Activated CD4-positive, alpha-beta memory T cell treated with anti-CD3 and anti-CD28 coated beads for 36 hours (primary cell): ENCODE measurements around the gene NTRK3. TPM values are rescaled to one million over a fixed set of nuclear protein-coding genes. Genes with fewer than 3 reads are reported as not detected.

ENCODE experiments used
- CTCF ChIA-PET: fragments of 350-600 bp; sonication (Branson Sonifier 250); formaldehyde crosslinking; loops from one replicate; lab custom pipeline; 2021; ENCODE audit warnings: antibody characterized with exemption, inconsistent platforms; lab: Charles Lee
- POLR2A ChIA-PET: fragments of 350-600 bp; sonication (Branson Sonifier 250); formaldehyde crosslinking; loops from one replicate; lab custom pipeline; 2021; ENCODE audit warnings: antibody characterized with exemption; lab: Charles Lee
- DNase-seq: peaks from one replicate; pipeline ENCODE4 v3.0.0-alpha.2; 2020
- H3K27ac Mint-ChIP-seq: one replicate; pipeline ENCODE4 v1.8.0; 2021; ENCODE audit warnings: mixed read lengths
- H3K27me3 Mint-ChIP-seq: one replicate; pipeline ENCODE4 v1.8.0; 2021; ENCODE audit warnings: mixed read lengths
- H3K36me3 Mint-ChIP-seq: one replicate; pipeline ENCODE4 v1.8.0; 2021; ENCODE audit warnings: mixed read lengths
- H3K4me1 Mint-ChIP-seq: one replicate; pipeline ENCODE4 v1.8.0; 2021; ENCODE audit warnings: low read depth, mixed read lengths
- H3K4me3 Mint-ChIP-seq: one replicate; pipeline ENCODE4 v1.8.0; 2021; ENCODE audit warnings: mild to moderate bottlenecking, mixed read lengths
- H3K9me3 Mint-ChIP-seq: one replicate; pipeline ENCODE4 v1.8.0; 2021; ENCODE audit warnings: mixed read lengths
- intact Hi-C: fragments of 100-400 bp; cut with micrococcal nuclease; formaldehyde crosslinking; loops from one replicate; pipeline ENCODE4 v1.15.1; 2023
- total RNA-seq, 2 experiments: library from RNA; stranded (reverse); gene quantifications; one replicate each; pipeline ENCODE4 v1.2.3, GENCODE V29; 2021

NTRK3 gene
- total RNA-seq, 2 experiments from 2014 or later: 0.78 to 0.85 TPM

DNA sequence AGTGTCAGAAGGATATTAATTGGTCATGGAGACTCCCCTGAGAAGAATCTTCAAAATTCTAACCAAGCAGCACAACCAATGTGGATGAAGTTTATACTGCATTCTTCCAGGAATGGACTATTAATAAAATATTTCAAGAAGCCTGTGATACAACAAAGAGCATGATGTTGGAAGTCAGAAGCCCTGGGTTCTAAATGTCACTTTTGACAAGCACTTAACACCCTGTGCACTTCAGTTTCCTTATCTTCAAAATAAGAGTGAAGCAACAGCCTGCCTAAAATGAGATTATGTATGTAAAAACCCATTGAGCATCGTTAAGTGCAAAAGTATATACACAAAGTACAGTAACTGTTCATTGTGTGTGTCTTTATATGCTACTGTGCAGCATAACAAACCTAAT, 369.4 kb downstream of the NTRK3 start:
- no peaks in the 10 kb centered on the region for H3K9me3 Mint-ChIP-seq
- no peak overlapping the region for H3K27ac Mint-ChIP-seq
- CTCF ChIA-PET: no interaction called here
- H3K36me3 Mint-ChIP-seq: no peaks in the 10 kb centered on the region
- peaks cover 1% of the 10 kb centered on the region for H3K27me3 Mint-ChIP-seq
- intact Hi-C loops: no loop called here
- no peaks in the 10 kb centered on the region for H3K4me1 Mint-ChIP-seq
- H3K4me3 Mint-ChIP-seq: no peak overlapping the region
- POLR2A ChIA-PET: no interaction called here
- DNase-seq: no peak

DNA sequence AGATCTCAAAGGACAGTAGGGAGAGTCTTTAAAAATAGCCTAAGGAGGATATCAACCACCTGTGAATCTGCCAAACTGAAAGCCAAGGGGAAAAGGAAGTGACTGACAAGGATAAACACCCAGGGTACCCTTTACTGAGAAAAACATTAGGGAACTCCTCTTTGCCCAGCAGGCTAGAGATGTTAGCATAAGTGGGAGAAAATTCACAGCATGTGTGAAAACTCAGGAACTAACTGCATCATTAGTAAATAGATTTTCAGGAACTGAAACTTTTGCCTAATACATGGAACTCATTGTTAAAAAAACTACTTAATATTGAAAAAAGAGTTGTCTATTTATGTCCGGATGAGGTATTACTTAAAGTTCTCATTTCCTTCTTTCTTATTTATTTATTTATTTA, 375.5 kb downstream of the NTRK3 start:
- intact Hi-C loops: no loop called here
- no peaks in the 10 kb centered on the region for H3K36me3 Mint-ChIP-seq
- CTCF ChIA-PET: no interaction called here

DNA sequence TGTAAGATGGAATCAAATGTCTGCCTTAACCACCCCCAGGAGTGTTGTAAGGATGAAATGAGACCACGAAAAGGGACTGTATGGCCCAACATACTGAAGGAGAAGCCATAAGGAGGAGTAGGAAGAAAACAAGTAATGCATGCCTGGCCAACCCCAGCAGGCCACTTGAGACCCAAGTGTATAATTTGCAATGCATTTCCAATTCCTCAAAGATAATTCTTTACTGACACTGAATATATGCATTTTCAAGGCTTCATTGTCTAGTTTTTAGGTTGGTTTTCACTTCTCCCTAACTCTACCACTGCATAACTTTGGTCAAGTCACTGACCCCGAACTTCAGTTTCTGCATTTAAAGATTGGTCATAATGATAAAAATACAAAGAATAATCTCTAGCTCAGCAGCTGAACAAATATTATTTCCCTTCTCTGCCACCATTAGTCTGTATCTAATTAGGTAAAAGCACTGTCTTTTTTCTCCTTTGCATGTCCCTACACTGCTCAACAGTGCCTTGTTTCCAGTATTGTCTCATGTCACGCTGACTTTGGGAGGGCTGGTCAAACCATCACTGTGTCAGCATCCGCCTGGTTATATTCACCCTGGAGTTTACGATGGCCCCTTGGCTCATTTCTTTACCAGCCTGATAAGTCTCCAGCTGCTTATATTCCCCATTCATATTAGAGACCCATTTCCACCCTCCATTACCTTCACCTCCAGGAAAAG, 378.6 kb downstream of the NTRK3 start:
- DNase-seq: no peak
- ChIA-PET POLR2A (no interaction called here), CTCF (no interaction called here)
- Mint-ChIP-seq H3K9me3 (no peaks in the 10 kb centered on the region), H3K36me3 (no peaks in the 10 kb centered on the region), H3K4me1 (no peaks in the 10 kb centered on the region), H3K27me3 (peaks cover 6% of the 10 kb centered on the region), H3K27ac (no peak overlapping the region), H3K4me3 (no peak overlapping the region)
- intact Hi-C loops: no loop called here

More for the DNA sequence above, 375.5 kb downstream of the NTRK3 start:
- no peak for DNase-seq
- no peaks in the 10 kb centered on the region for H3K4me1 Mint-ChIP-seq
- H3K9me3 Mint-ChIP-seq: no peaks in the 10 kb centered on the region
- peaks cover 6% of the 10 kb centered on the region for H3K27me3 Mint-ChIP-seq
- POLR2A ChIA-PET: no interaction called here
- no peak overlapping the region for H3K4me3 Mint-ChIP-seq
- no peak overlapping the region for H3K27ac Mint-ChIP-seq

DNA sequence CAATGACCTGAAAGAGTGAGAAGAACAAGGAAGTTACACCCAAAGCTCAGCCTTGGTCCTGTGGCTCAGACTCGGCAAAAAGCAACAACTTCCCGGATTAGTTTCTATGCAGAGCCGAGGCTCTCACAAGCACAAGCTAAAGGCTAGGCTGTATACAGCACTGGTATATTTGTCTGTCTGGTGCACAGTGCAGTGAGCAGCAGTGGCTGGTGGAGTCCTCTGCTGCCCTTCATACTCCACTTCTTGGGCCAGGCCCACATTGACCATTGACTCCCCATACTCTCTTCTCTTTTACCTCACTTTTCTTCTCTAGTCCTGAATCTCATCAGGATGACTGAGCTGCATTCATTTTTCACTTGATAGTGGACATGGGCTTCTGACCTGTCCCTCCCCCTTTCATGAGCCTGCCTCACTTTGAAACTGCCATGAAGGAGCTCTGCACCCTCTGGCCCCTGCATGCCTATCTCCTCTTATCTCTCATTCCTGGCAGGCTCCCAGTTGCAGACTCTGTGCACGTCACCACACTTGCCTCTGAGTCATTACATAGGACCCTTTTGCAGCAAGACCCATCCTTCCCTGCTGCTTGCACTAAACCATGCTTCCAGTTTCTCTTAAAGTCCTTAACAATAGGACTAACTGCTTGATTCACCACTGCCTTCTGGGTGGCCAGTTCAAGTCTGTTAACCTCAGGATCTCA, 379.3 kb downstream of the NTRK3 start:
- Mint-ChIP-seq H3K9me3 (no peaks in the 10 kb centered on the region), H3K36me3 (no peaks in the 10 kb centered on the region), H3K4me1 (no peaks in the 10 kb centered on the region), H3K27ac (no peak overlapping the region), H3K4me3 (no peak overlapping the region), H3K27me3 (peaks cover 6% of the 10 kb centered on the region)
- ChIA-PET POLR2A (no interaction called here), CTCF (no interaction called here)
- intact Hi-C loops: no loop called here
- DNase-seq: no peak

DNA sequence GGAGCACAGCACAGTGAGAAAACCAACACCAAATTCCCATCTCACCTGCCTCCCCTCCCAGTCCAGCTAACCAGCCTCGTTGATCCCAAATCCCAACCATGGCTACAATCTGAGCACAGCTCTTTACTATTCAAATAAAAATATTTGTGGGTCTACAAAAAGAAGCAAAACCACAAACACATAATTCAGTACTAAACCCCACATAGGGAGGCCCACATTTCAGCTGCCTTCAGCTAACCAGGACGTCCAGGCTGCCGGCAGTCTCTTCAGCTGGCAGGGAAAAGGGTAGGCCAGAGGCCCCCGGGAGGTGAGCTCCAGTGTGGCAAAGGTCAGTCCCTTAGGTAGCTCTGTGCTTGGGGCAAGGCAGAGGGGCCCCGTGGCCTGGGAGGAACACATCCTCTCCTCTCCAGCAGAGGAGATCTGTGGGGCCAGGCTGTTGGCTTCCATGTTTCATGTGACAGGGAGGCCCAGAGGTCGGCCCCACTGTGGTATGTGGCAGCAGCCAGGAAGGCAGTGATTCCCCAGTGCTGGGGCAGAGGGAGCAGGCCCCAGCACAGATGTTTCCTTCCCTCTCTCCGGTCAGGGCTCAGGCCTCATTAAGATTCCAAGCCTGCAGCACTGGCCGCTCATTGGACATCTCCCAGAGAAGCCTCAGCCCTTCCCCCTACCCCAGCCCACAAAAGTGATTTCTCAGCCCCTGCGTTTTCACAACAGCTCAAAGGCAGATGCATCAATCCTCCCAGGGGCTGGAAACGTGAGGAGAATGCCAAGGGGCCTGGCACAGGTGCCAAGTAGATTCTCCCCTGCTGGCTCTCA, 381.4 kb downstream of the NTRK3 start:
- DNase-seq: no peak
- no peaks in the 10 kb centered on the region for H3K4me1 Mint-ChIP-seq
- intact Hi-C loops: no loop called here
- H3K27ac Mint-ChIP-seq: no peak overlapping the region
- H3K36me3 Mint-ChIP-seq: no peaks in the 10 kb centered on the region
- no peak overlapping the region for H3K4me3 Mint-ChIP-seq
- H3K9me3 Mint-ChIP-seq: no peaks in the 10 kb centered on the region
- POLR2A ChIA-PET: no interaction called here
- CTCF ChIA-PET: no interaction called here
- H3K27me3 Mint-ChIP-seq: peaks cover 6% of the 10 kb centered on the region

DNA sequence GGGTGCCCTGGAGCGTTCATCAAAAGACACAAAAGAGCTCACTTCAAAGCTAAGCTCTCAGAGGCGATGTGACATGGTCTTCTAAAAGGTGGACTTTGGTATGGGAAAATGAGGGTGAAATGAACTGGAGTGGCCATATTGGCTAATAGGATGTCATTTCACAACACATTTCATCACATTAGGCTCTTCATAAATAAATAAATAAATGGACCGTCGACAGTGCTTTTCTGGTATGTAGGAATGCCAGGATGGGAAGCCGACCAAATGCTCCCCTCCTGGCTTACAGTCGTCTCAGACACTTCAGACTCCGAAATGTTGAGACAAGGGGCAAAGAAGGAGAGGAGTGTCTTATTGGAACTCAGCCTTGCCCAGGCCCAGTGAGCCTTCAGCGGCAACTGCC, 383.0 kb downstream of the NTRK3 start:
- Mint-ChIP-seq H3K4me3 (no peak overlapping the region), H3K27me3 (peaks cover 6% of the 10 kb centered on the region), H3K36me3 (no peaks in the 10 kb centered on the region), H3K4me1 (no peaks in the 10 kb centered on the region), H3K27ac (no peak overlapping the region), H3K9me3 (no peaks in the 10 kb centered on the region)
- ChIA-PET POLR2A (no interaction called here), CTCF (no interaction called here)
- intact Hi-C loops: no loop called here
- no peak for DNase-seq

DNA sequence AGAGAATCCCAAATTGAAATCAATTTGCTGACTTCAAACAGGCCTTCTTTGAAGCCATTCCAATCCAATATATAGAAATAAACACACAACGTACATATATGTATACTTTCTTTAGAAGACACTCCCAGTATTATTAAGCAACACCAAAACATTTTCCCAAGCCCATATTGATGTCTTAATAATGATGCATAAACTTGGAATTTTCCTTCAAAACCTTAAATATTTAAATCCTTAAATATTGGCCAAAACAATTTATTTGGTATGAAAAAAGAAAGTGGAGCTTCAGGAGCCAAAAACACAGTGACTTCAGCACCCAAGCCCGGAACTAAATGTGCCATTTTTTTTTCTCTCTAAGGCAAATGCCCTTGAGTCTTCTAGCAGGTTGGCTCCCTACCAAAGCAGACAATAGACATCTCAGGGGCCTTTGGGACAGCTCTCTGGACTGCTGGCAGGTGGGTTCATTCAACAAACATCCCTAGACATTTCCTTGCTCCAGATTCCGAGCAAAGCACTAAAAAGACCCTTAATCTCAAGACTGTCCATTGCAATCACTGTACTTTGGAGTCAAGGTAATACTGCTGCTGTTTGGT, 384.7 kb downstream of the NTRK3 start:
- Mint-ChIP-seq H3K9me3 (no peaks in the 10 kb centered on the region), H3K27ac (no peak overlapping the region), H3K4me3 (no peak overlapping the region), H3K36me3 (no peaks in the 10 kb centered on the region), H3K4me1 (no peaks in the 10 kb centered on the region), H3K27me3 (no peaks in the 10 kb centered on the region)
- intact Hi-C loops: no loop called here
- ChIA-PET CTCF (no interaction called here), POLR2A (no interaction called here)
- DNase-seq: no peak

DNA sequence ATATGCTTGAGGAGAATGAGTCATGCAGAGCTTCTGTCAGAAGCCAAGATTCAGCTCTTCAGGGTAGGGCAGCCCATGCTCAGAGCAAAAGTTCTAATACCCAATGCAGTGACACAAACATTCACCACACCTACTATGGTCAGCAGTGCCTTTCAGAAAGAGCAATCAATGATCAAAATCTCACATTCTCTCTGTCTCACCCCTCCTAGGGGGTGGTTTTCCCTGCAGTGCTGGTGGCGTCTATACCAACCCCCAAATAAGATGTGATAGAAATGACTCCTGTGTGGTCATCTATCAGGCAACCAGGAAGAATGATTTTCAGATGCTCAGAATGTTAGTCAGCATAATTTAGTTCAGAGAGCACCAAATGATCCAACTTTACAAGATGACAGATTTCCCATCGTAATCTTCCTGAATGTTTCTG, 385.3 kb downstream of the NTRK3 start:
- ChIA-PET POLR2A (no interaction called here), CTCF (no interaction called here)
- DNase-seq: no peak
- H3K4me3 Mint-ChIP-seq: no peak overlapping the region
- no peak overlapping the region for H3K27ac Mint-ChIP-seq
- no peaks in the 10 kb centered on the region for H3K27me3 Mint-ChIP-seq
- H3K4me1 Mint-ChIP-seq: no peaks in the 10 kb centered on the region
- no peaks in the 10 kb centered on the region for H3K9me3 Mint-ChIP-seq
- H3K36me3 Mint-ChIP-seq: no peaks in the 10 kb centered on the region
- intact Hi-C loops: no loop called here

DNA sequence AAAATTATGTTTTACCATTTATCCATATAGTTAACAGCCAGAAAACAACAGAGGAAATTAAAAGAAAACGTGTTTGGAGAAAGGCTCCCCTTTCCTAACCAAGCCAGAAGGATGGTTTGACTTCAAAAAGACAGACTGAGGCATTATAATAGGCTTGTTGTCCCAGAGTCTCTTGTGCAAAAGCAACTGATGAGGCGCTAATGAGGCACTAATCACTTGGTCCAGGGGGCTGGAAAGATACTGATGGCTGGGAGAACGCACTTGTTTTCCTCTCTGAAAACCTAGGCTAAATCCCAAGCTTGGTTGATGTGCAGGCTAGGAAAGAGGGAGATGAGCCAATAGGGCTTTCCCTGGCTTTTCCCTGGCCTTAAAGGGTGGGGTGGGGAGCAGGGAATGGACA, 389.6 kb downstream of the NTRK3 start:
- ChIA-PET CTCF (no interaction called here), POLR2A (no interaction called here)
- Mint-ChIP-seq H3K9me3 (no peaks in the 10 kb centered on the region), H3K4me1 (no peaks in the 10 kb centered on the region), H3K36me3 (no peaks in the 10 kb centered on the region), H3K27ac (no peak overlapping the region), H3K4me3 (no peak overlapping the region), H3K27me3 (peaks cover 4% of the 10 kb centered on the region)
- DNase-seq: no peak
- intact Hi-C loops: no loop called here

DNA sequence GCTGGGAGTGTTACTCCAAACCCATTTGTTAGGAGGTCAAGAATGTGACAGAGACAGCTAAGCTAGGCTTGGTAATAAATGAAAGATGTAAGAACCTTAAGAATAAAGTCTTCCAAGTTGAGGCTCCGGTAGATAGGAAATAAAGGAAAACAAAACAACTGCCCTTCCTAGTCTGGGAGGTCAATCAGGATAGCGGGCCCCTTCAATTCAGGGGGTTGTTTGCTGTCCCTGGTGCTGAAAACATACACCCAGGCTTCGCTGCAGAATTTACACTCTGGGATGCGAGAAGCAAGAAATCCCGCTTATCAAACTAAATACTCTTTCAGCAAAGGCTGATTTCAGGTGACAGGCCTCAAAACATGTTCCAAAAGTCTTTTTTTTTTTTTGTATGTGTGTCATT, 393.4 kb downstream of the NTRK3 start:
- Mint-ChIP-seq H3K4me3 (no peak overlapping the region), H3K27me3 (peaks cover 4% of the 10 kb centered on the region), H3K4me1 (no peaks in the 10 kb centered on the region), H3K9me3 (no peaks in the 10 kb centered on the region), H3K27ac (no peak overlapping the region), H3K36me3 (no peaks in the 10 kb centered on the region)
- DNase-seq: no peak
- ChIA-PET CTCF (no interaction called here), POLR2A (no interaction called here)
- intact Hi-C loops: no loop called here

DNA sequence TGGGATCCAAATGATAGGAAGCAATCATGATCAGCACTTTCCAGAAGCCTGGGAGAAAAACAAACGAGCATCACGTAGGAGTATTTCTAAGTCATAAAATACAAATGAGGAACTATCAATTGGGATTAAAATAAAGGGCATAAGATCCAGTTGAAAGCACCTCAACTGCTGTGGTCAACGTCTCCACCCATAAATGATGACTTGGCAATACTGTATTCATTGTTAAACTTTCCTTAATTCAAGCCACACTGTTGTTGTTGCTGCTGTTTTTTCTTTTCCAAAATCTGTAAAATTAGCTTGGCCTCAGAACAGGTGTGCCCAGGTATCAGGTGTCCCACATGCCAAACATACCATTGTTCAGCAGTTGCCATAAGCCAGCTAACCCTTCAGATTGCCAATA, 395.8 kb downstream of the NTRK3 start:
- Mint-ChIP-seq H3K4me1 (no peaks in the 10 kb centered on the region), H3K27ac (no peak overlapping the region), H3K36me3 (no peaks in the 10 kb centered on the region), H3K4me3 (no peak overlapping the region), H3K27me3 (peaks cover 4% of the 10 kb centered on the region), H3K9me3 (no peaks in the 10 kb centered on the region)
- DNase-seq: no peak
- ChIA-PET CTCF (no interaction called here), POLR2A (no interaction called here)
- intact Hi-C loops: no loop called here

DNA sequence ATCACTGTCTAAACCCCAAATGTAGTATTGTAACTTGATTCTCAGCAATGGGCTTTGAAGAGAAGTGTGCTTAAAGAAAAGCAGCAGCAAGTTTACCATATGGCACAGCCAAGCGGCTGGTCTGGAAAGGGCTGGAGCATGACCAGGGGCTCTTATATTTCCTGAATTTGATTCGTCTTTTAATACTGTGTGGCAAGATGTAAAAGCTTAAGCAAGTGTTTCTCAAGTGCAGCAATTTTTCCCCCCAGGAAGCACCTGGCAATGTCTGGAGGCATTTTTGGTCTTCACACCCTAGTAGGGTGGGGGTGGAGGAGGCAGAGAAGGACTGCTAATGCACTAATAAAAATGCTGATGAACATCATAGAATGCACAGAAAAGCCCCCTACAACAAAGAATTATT, 397.9 kb downstream of the NTRK3 start:
- Mint-ChIP-seq H3K4me1 (no peaks in the 10 kb centered on the region), H3K36me3 (no peaks in the 10 kb centered on the region), H3K4me3 (no peak overlapping the region), H3K27me3 (peaks cover 1% of the 10 kb centered on the region), H3K9me3 (no peaks in the 10 kb centered on the region), H3K27ac (no peak overlapping the region)
- intact Hi-C loops: no loop called here
- ChIA-PET CTCF (no interaction called here), POLR2A (no interaction called here)
- no peak for DNase-seq
